GM19025 (cell line): ENCODE measurements around the gene SRM.
"Not testable (repeated sequence)": the region's sequence is repeated elsewhere in the genome, so short reads cannot be mapped to it uniquely, and the experiment has no call there.

Source experiments
- ATAC-seq: cut with Tn5 transposase; IDR thresholded peaks from one replicate; pipeline ENCODE4 v1.9.1; 2021; ENCODE audit warnings: mild to moderate bottlenecking, low read depth, moderate library complexity; ENCODE audit not compliant: unreplicated experiment

SRM gene

GRCh38 chr1:11065796-11066195, 6.0 kb upstream of the SRM start:
- no peak for ATAC-seq

GRCh38 chr1:11064942-11065341, 5.1 kb upstream of the SRM start:
- no peak for ATAC-seq

- not testable (repeated sequence) for ATAC-seq
Observed at GRCh38 chr1:11063937-11064537, 4.2 kb upstream of the SRM start.

GRCh38 chr1:11062965-11063401, 3.2 kb upstream of the SRM start:
- ATAC-seq: no peak

GRCh38 chr1:11061652-11062365, 2.0 kb upstream of the SRM start:
- ATAC-seq: no peak

GRCh38 chr1:11059155-11059967, 457 bp downstream of the SRM start:
- ATAC-seq: no peak

GRCh38 chr1:11058595-11059154, 1.1 kb downstream of the SRM start:
- no peak for ATAC-seq

GRCh38 chr1:11058026-11058425, 1.8 kb downstream of the SRM start:
- ATAC-seq: no peak

- ATAC-seq: no peak
Observed at GRCh38 chr1:11057477-11057876, 2.3 kb downstream of the SRM start.

GRCh38 chr1:11056504-11056903, 3.3 kb downstream of the SRM start:
- ATAC-seq: no peak

GRCh38 chr1:11055676-11056075, 4.1 kb downstream of the SRM start:
- no peak for ATAC-seq

- no peak for ATAC-seq
Observed at GRCh38 chr1:11054666-11055065, 5.2 kb downstream of the SRM start.

- ATAC-seq: no peak
Observed at GRCh38 chr1:11054181-11054580, 5.6 kb downstream of the SRM start.

GRCh38 chr1:11053758-11054137, 6.1 kb downstream of the SRM start:
- ATAC-seq: no peak

- ATAC-seq: no peak
Observed at GRCh38 chr1:11052839-11053757, 6.7 kb downstream of the SRM start.

- no peak for ATAC-seq
Observed at GRCh38 chr1:11051781-11052511, 7.9 kb downstream of the SRM start.

- ATAC-seq: not testable (repeated sequence)
Observed at GRCh38 chr1:11051121-11051520, 8.7 kb downstream of the SRM start.

- ATAC-seq: no peak
Observed at GRCh38 chr1:11046625-11047365, 13.0 kb downstream of the SRM start, which contains the start of gene MASP2. MASP2 (minus strand) TSS chr1:11047239; CDS start chr1:11047207, 32 bp downstream.

- ATAC-seq: no peak
Observed at GRCh38 chr1:11046270-11046566, 13.6 kb downstream of the SRM start.
